ENCODE measurements around the gene SAMD14.

DNA sequence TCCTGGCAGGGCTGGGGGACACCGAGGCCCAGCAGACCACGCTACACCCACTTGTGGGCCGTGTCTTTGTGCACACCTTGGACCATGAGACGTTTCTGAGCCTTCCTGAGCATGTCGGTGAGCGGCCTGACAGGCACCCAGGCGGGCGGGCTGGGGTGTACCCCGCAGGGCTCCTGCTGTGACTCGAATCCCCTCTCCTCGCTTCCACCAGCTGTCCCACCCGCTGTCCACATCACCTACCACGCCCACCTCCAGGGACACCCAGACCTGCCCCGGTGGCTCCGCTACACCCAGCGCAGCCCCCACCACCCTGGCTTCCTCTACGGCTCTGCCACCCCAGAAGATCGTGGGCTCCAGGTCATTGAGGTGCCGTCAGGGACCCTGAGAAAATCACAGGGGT is 37.4 kb upstream of the SAMD14 start:
- TF ChIP-seq POLR2A (IDR thresholded peaks at IDR 0.05), result no peak
- TF ChIP-seq, protein P1, sequence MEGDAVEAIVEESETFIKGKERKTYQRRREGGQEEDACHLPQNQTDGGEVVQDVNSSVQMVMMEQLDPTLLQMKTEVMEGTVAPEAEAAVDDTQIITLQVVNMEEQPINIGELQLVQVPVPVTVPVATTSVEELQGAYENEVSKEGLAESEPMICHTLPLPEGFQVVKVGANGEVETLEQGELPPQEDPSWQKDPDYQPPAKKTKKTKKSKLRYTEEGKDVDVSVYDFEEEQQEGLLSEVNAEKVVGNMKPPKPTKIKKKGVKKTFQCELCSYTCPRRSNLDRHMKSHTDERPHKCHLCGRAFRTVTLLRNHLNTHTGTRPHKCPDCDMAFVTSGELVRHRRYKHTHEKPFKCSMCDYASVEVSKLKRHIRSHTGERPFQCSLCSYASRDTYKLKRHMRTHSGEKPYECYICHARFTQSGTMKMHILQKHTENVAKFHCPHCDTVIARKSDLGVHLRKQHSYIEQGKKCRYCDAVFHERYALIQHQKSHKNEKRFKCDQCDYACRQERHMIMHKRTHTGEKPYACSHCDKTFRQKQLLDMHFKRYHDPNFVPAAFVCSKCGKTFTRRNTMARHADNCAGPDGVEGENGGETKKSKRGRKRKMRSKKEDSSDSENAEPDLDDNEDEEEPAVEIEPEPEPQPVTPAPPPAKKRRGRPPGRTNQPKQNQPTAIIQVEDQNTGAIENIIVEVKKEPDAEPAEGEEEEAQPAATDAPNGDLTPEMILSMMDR (IDR thresholded peaks at IDR 0.05), result no peak
